HL-60 (cell line): Measurements from ENCODE around the gene TMEM204.

Experiments used
- DNase-seq, 2 experiments: peaks; one replicate each; pipeline ENCODE4 v3.0.0-alpha.2; 2010 to 2020; ENCODE audit warnings: low read depth in 1 of 2, low spot score in 1 of 2
- H3K27ac ChIP-seq: fragments of 250-450 bp; sonication (Bioruptor Pico); replicated peaks from 2 replicates; pipeline ENCODE4 v1.5.1; 2020; ENCODE audit warnings: mild to moderate bottlenecking, moderate library complexity
- H3K27me3 ChIP-seq: fragments of 250-450 bp; sonication (Bioruptor Pico); 2 replicates; pipeline ENCODE4 v1.5.1; 2021; ENCODE audit warnings: mild to moderate bottlenecking, moderate library complexity; ENCODE audit not compliant: insufficient read depth, poor library complexity, severe bottlenecking
- H3K4me3 ChIP-seq: replicated peaks from 2 replicates; pipeline ENCODE4 v1.5.1; 2011; ENCODE audit warnings: mild to moderate bottlenecking, control low read depth, low read length; ENCODE audit not compliant: insufficient read depth
- GABPA ChIP-seq: IDR thresholded peaks from 2 replicates; pipeline ENCODE4 v1.6.1; 2012; ENCODE audit warnings: low read depth
- POLR2AphosphoS5 ChIP-seq: IDR thresholded peaks from 2 replicates; pipeline ENCODE4 v1.6.1; 2012; ENCODE audit warnings: low read depth
- SPI1 ChIP-seq: IDR thresholded peaks from 2 replicates; pipeline ENCODE4 v1.6.1; 2012; ENCODE audit warnings: low read depth, mild to moderate bottlenecking, borderline replicate concordance
- TF ChIP-seq, protein P1 (sequence below): IDR thresholded peaks from one replicate; pipeline ENCODE4 v1.5.1; 2011; ENCODE audit warnings: low read length, control low read depth, inconsistent platforms; ENCODE audit not compliant: insufficient read depth
- TF ChIP-seq, protein P2 (sequence below): IDR thresholded peaks from 2 replicates; pipeline ENCODE4 v1.6.1; 2012; ENCODE audit warnings: low read depth; ENCODE audit not compliant: insufficient replicate concordance

Gene TMEM204

DNA sequence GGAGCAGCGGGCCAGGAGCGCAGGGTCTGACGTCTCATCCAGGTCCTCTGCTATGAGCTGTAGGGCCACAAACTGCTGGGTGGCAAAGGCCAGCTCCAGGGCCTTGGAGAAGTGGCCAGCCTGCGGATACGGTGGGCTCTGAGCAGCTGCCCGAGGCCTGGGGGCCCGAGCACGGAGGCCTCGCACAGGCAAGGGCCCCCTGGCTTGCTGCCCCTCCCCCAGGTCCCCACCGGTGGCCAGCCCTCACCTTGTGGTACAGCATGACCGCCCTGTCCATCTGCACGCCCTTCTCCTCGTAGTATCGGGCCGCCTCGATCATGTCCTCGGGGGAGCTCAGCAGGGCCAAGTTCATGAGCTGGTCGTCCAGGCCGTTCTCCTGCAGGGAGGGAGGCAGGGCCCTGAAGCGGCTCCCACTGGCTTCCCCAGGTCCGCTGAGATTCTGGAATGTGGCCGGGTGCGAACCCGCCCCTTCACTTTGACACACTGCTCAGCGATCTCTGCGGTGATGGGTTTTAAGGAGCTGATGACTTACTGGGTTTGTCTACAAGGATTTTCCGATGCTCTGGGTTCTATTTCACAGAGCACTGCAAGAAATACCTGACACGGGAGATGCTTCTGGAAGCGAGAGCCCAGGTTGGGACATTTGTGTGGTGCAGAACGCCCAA, 9.8 kb upstream of the TMEM204 start:
- Histone ChIP-seq H3K4me3 (no peak overlapping the region), H3K27ac (no peak overlapping the region), H3K27me3 (no peaks in the 10 kb centered on the region)
- TF ChIP-seq, protein P1, sequence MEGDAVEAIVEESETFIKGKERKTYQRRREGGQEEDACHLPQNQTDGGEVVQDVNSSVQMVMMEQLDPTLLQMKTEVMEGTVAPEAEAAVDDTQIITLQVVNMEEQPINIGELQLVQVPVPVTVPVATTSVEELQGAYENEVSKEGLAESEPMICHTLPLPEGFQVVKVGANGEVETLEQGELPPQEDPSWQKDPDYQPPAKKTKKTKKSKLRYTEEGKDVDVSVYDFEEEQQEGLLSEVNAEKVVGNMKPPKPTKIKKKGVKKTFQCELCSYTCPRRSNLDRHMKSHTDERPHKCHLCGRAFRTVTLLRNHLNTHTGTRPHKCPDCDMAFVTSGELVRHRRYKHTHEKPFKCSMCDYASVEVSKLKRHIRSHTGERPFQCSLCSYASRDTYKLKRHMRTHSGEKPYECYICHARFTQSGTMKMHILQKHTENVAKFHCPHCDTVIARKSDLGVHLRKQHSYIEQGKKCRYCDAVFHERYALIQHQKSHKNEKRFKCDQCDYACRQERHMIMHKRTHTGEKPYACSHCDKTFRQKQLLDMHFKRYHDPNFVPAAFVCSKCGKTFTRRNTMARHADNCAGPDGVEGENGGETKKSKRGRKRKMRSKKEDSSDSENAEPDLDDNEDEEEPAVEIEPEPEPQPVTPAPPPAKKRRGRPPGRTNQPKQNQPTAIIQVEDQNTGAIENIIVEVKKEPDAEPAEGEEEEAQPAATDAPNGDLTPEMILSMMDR: no peak
- TF ChIP-seq SPI1 (no peak), GABPA (no peak), POLR2AphosphoS5 (no peak)
- TF ChIP-seq, protein P2, sequence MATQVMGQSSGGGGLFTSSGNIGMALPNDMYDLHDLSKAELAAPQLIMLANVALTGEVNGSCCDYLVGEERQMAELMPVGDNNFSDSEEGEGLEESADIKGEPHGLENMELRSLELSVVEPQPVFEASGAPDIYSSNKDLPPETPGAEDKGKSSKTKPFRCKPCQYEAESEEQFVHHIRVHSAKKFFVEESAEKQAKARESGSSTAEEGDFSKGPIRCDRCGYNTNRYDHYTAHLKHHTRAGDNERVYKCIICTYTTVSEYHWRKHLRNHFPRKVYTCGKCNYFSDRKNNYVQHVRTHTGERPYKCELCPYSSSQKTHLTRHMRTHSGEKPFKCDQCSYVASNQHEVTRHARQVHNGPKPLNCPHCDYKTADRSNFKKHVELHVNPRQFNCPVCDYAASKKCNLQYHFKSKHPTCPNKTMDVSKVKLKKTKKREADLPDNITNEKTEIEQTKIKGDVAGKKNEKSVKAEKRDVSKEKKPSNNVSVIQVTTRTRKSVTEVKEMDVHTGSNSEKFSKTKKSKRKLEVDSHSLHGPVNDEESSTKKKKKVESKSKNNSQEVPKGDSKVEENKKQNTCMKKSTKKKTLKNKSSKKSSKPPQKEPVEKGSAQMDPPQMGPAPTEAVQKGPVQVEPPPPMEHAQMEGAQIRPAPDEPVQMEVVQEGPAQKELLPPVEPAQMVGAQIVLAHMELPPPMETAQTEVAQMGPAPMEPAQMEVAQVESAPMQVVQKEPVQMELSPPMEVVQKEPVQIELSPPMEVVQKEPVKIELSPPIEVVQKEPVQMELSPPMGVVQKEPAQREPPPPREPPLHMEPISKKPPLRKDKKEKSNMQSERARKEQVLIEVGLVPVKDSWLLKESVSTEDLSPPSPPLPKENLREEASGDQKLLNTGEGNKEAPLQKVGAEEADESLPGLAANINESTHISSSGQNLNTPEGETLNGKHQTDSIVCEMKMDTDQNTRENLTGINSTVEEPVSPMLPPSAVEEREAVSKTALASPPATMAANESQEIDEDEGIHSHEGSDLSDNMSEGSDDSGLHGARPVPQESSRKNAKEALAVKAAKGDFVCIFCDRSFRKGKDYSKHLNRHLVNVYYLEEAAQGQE: no peak
- DNase-seq: no peak

DNA sequence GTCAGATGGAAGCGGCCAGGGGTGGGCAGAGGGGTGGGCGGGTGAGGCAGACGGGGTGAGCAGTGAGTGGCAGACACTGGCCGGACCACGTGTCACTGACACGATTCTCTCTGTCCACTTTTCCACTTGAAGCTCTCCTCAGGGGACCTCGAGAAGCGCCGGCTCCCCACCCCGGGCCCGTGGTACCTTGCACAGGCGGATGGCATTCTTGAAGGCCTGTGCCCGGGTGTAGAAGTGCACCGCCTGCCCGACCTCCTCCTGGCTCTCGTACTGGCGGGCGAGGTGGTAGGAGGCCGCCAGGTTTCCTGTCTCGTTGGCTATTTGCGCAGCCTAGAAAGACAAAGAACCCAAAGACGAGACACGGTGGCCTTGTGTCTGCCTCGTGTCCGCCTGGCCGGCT, 9.1 kb upstream of the TMEM204 start:
- TF ChIP-seq GABPA (no peak), POLR2AphosphoS5 (no peak), SPI1 (no peak)
- TF ChIP-seq, protein P2: no peak
- TF ChIP-seq, protein P1: no peak
- no peak overlapping the region for H3K4me3 ChIP-seq
- no peak for DNase-seq
- no peaks in the 10 kb centered on the region for H3K27me3 ChIP-seq
- no peak overlapping the region for H3K27ac ChIP-seq

DNA sequence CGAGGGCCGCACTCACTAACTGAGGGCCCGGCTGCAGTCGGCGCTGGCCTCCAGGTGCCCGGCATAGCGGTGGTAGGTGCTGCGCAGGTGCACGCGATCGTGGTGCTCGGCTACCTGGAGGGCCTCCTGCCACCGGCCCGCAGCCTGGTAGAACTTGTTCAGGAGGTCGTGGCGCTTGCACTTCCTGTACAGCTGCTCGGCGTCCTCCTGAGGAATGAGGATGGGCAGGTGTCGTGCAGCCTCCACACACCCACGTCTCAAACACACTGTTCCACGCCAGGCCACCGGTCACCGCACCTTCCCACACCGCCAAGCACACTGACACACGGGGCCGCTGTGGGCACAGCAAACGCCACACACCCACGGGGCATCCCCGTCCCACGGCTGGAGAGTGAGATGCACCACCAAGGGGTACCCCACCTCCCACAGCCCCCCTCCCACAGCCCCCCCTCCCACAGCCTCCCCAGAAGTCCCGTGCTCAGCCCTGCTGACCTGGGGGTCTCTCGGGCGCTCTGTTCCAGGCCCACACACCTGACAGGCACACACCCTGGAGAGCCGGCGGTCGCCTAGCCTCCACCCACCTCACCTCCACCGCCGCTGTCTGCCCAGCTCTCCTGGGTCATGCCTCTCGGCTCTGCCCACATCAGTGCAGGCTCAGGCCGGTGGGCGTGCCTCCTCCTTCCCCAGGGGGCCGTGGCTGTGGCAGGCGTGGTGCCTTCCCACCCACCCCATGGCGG, 7.4 kb upstream of the TMEM204 start:
- no peak for TF ChIP-seq GABPA
- TF ChIP-seq, protein P2: no peak
- no peak for TF ChIP-seq SPI1
- TF ChIP-seq POLR2AphosphoS5: no peak
- TF ChIP-seq, protein P1: no peak
- no peaks in the 10 kb centered on the region for H3K27me3 ChIP-seq
- H3K27ac ChIP-seq: no peak overlapping the region
- no peak for DNase-seq
- no peak overlapping the region for H3K4me3 ChIP-seq
